Breast epithelium (tissue), 4 donors: ENCODE data around the gene GCLM. TPM values are rescaled to one million over a fixed set of nuclear protein-coding genes. Genes with fewer than 3 reads are reported as not detected.
"Not testable (repeated sequence)": the region's sequence is repeated elsewhere in the genome, so short reads cannot be mapped to it uniquely, and the experiment has no call there.

Experiments used
- DNase-seq, 2 donors: peaks; one replicate each; pipeline ENCODE4 v3.0.0-alpha.2; 2019; ENCODE audit warnings: low spot score in 2 of 2
- H3K27ac ChIP-seq, 2 donors: fragments of 200-600 bp; sonication (generic) in 1 of 2; one replicate each; pipeline ENCODE4 v1.5.1; 2016 to 2019; ENCODE audit warnings: mild to moderate bottlenecking in 1 of 2
- H3K27me3 ChIP-seq, 2 donors: fragments of 200-600 bp; sonication (generic) in 1 of 2; one replicate each; pipeline versions ENCODE4 v1.5.1 to v1.6.0; 2017 to 2019; ENCODE audit warnings: control low read depth in 1 of 2, mild to moderate bottlenecking in 1 of 2
- H3K36me3 ChIP-seq: fragments of 200-600 bp; one replicate; pipeline ENCODE4 v1.5.1; 2019
- H3K4me1 ChIP-seq, 2 donors: fragments of 200-600 bp; sonication (generic); one replicate each; pipeline ENCODE4 v1.5.1; 2016 to 2019; ENCODE audit warnings: control low read depth in 1 of 2
- H3K4me3 ChIP-seq, 3 donors: fragments of 200-600 bp; sonication (generic); 1 replicate in 2 of 3; 2 replicates in 1 of 3; pipeline ENCODE4 v1.5.1; 2016 to 2019; ENCODE audit warnings: mild to moderate bottlenecking in 3 of 3, moderate library complexity in 2 of 3
- H3K9me3 ChIP-seq, 2 donors: fragments of 200-600 bp; sonication (generic) in 1 of 2; one replicate each; pipeline ENCODE4 v1.5.1; 2016 to 2019; ENCODE audit warnings: control low read depth in 1 of 2
- POLR2A ChIP-seq: fragments of 450-650 bp; IDR thresholded peaks from one replicate; pipeline ENCODE4 v1.6.1; 2016; ENCODE audit warnings: antibody characterized with exemption, mild to moderate bottlenecking, moderate library complexity
- POLR2AphosphoS5 ChIP-seq, 3 donors: sonication (generic); formaldehyde crosslinking; IDR thresholded peaks; one replicate each; pipeline ENCODE4 v1.6.1; 2017; ENCODE audit warnings: antibody characterized with exemption in 3 of 3
- intact Hi-C: fragments of 100-400 bp; cut with DNase I; formaldehyde crosslinking; loops from one replicate; pipeline ENCODE4 v1.15.1; 2023; ENCODE audit warnings: low total_unique reads
- total RNA-seq, 3 donors: library from RNA; depleted of rRNA; stranded (reverse); fragments of >200 nt; gene quantifications; one replicate each; pipeline ENCODE4 v1.1.0, GENCODE V29; 2016
- TF ChIP-seq, protein P1 (sequence below), 3 donors: fragments of 450-650 bp; IDR thresholded peaks; one replicate each; pipeline ENCODE4 v1.5.1; 2016 to 2017; ENCODE audit warnings: antibody characterized with exemption in 3 of 3, mild to moderate bottlenecking in 3 of 3, moderate library complexity in 3 of 3

GCLM gene
- total RNA-seq, 3 donors from 2014 or later = 10.1 to 23.7 (median 13.8) TPM

DNA sequence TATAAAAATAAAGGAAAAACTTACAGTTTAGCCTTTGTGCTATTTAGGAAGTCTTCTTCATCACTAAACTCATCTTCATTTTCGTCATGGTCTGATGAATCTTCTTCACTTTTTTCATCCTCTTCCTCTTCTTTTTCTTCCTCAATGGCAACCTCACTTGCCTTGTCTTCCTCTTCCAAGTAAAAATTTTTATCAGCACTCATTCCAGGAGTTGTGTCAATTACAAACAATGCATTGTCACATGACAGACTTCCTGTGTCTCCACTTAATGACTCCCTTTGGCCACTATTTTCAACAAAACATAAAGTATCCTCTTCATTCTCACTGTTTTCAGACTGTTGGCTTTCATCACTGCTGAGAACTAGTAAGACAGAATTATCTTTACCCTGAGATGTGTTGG, 33.0 kb downstream of the GCLM start:
- Histone ChIP-seq H3K36me3 (peaks cover 10% of the 10 kb centered on the region), H3K27ac (no peak overlapping the region), H3K4me1 (peaks cover 0 to 3% of the 10 kb centered on the region in 2 donors), H3K27me3 (no peaks in the 10 kb centered on the region), H3K4me3 (no peak overlapping the region), H3K9me3 (no peaks in the 10 kb centered on the region)
- TF ChIP-seq POLR2AphosphoS5 (IDR thresholded peaks at IDR 0.05) (no peak), POLR2A (no peak)
- TF ChIP-seq, protein P1, sequence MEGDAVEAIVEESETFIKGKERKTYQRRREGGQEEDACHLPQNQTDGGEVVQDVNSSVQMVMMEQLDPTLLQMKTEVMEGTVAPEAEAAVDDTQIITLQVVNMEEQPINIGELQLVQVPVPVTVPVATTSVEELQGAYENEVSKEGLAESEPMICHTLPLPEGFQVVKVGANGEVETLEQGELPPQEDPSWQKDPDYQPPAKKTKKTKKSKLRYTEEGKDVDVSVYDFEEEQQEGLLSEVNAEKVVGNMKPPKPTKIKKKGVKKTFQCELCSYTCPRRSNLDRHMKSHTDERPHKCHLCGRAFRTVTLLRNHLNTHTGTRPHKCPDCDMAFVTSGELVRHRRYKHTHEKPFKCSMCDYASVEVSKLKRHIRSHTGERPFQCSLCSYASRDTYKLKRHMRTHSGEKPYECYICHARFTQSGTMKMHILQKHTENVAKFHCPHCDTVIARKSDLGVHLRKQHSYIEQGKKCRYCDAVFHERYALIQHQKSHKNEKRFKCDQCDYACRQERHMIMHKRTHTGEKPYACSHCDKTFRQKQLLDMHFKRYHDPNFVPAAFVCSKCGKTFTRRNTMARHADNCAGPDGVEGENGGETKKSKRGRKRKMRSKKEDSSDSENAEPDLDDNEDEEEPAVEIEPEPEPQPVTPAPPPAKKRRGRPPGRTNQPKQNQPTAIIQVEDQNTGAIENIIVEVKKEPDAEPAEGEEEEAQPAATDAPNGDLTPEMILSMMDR (IDR thresholded peaks at IDR 0.05) = no peak
- intact Hi-C loops = no loop called here
- DNase-seq = no peak

DNA sequence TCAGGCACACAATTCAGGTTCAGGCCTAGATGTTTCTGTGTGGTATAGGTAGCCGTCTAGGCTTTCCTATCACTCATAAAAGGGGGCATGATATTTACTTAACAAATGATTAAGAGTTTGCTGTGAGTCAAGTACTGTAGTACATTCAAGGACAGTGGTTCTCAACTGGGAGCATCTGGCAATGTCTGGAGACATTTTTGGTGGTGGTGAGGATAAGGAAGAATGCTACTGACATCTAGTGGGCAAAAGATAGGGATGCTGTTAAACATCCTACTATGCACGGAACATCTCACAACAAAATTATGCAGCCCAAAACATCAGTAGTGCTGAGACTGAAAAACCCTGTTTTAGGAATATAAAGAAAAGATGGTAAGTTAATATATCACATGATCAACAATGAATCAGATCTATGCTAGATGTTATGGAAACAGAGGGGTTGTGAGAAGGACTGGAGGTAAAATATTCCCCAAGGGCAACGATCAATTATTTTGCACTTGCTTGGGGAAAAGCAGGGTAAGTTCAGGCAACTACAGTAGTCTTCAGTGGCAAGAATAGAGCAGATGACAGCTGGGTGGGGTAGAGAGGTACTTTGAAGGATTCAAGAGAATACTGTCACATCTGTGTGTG, 35.1 kb downstream of the GCLM start:
- Histone ChIP-seq H3K4me1 (peaks cover 0 to 3% of the 10 kb centered on the region in 2 donors), H3K36me3 (peaks cover 10% of the 10 kb centered on the region), H3K27ac (no peak overlapping the region), H3K27me3 (no peaks in the 10 kb centered on the region), H3K4me3 (no peak overlapping the region), H3K9me3 (no peaks in the 10 kb centered on the region)
- intact Hi-C loops = no loop called here
- TF ChIP-seq, protein P1 (IDR thresholded peaks at IDR 0.05) = peak in 2 of 3 donors; percentile 21 to 37
- TF ChIP-seq POLR2A (no peak), POLR2AphosphoS5 (IDR thresholded peaks at IDR 0.05) (no peak)
- no peak for DNase-seq

DNA sequence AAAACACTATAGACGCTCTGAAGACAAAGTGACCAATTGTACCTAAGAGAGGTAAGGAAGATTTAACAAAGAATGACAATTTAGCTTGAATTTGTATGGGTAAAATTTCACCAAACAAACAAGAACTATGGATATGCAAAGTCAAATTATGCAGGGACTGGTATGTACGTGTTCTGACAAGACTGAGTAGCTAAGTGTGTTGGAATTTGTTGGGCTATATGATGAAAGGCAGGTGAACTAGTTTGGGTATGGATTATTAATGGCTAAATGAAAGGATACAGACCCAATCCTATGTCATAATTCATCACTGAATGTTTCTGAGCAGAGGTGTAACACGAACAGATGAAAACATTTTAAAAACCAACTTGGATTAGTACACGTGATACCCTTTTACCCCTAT, 37.9 kb downstream of the GCLM start:
- TF ChIP-seq POLR2A = no peak
- TF ChIP-seq, protein P1 (IDR thresholded peaks at IDR 0.05) = no peak
- no peak for TF ChIP-seq POLR2AphosphoS5 (IDR thresholded peaks at IDR 0.05)
- no peak overlapping the region for H3K4me3 ChIP-seq
- no peak for DNase-seq
- no peaks in the 10 kb centered on the region for H3K4me1 ChIP-seq
- no peak overlapping the region for H3K27ac ChIP-seq
- no peaks in the 10 kb centered on the region for H3K27me3 ChIP-seq
- H3K9me3 ChIP-seq = no peaks in the 10 kb centered on the region
- intact Hi-C loops = no loop called here
- H3K36me3 ChIP-seq = peaks cover 10% of the 10 kb centered on the region

DNA sequence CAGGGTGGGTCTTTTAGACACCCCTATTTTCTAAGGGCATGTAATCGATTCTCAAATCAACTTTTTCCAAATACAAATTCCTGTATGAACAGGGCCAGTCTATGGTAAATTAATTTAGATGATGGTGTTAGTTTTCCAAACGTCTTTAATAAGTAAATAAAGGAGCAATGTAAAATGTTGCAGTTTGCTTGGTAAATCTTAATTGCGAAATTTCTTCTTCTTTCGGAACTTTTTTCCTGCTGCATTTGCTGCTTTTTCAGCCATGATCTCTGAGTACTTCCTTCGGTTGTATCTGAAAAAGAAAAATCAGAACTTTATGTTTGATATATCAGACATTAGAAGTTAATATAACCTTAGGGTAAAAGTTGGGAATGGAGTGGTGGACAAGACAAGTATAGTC, 39.6 kb downstream of the GCLM start:
- no peaks in the 10 kb centered on the region for H3K9me3 ChIP-seq
- intact Hi-C loops = no loop called here
- no peak for DNase-seq
- no peaks in the 10 kb centered on the region for H3K4me1 ChIP-seq
- H3K27me3 ChIP-seq = no peaks in the 10 kb centered on the region
- TF ChIP-seq POLR2AphosphoS5 (IDR thresholded peaks at IDR 0.05) = no peak
- H3K27ac ChIP-seq = no peak overlapping the region
- peaks cover 10% of the 10 kb centered on the region for H3K36me3 ChIP-seq
- H3K4me3 ChIP-seq = no peak overlapping the region

DNA sequence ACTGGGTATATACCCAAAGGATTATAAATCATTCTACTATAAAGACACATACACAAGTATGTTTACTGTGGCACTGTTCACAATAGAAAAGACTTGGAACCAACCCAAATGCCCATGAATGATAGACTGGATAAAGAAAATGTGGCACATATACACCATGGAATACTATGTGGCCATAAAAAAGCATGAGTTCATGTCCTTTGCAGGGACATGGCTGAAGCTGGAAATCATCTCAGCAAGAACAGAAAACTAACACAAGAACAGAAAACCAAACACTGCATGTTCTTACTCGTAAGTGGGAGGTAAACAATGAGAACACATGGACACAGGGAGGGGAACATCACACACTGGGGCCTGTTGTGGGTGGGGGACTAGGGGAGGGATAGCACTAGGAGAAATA, 40.7 kb downstream of the GCLM start:
- not testable (repeated sequence) for H3K4me1 ChIP-seq, H3K36me3 ChIP-seq

DNA sequence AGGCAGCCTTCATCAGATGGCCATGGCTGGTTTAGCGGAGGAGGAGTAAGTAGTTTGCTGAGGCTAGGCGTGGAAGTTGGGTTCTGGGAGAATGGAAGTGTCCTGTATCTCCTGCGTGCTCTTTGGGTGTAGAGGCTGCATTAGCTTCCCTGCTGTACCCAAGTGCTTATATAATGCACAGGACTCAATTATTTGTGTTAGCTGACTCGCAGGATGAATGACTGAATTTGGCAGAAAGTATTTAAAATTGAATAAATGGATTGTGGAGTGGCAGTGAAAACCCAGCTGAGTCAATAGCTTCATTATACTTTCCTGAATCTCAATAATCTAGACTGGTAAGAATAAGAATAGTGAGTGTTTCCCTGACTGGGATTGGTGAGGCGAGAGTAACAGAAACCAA, 44.0 kb downstream of the GCLM start:
- Histone ChIP-seq H3K27me3 (no peaks in the 10 kb centered on the region), H3K27ac (no peak overlapping the region)
- intact Hi-C loops = no loop called here

More for the DNA sequence above, 40.7 kb downstream of the GCLM start:
- DNase-seq, H3K9me3 ChIP-seq, H3K27ac ChIP-seq, H3K27me3 ChIP-seq, intact Hi-C loops, H3K4me3 ChIP-seq: not testable (repeated sequence)

DNA sequence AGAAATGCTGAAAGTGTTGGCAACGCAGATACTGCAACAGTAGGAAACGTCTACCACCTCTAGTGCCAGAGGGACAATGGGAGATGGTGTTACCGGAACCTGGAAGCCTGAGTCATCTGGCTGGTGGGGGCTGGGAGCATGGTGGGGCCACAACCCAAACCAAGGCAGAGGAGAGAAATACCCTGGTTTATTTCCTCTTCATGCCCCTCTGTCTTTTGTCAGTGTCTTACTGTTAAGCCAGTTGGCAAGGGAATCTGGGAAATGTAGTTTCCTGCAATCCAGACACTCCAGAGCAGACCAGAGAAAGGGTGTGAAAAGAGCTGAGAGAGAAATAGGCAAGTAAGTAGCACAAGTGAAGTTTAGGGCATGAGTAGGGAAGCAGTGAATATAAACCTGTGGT, 45.1 kb downstream of the GCLM start:
- H3K36me3 ChIP-seq = no peaks in the 10 kb centered on the region
- H3K4me3 ChIP-seq = no peak overlapping the region
- intact Hi-C loops = no loop called here
- DNase-seq = no peak
- H3K27ac ChIP-seq = no peak overlapping the region
- H3K27me3 ChIP-seq = no peaks in the 10 kb centered on the region
- no peaks in the 10 kb centered on the region for H3K9me3 ChIP-seq
- TF ChIP-seq POLR2A = no peak
- TF ChIP-seq, protein P1 (IDR thresholded peaks at IDR 0.05) = no peak
- no peak for TF ChIP-seq POLR2AphosphoS5 (IDR thresholded peaks at IDR 0.05)
- no peaks in the 10 kb centered on the region for H3K4me1 ChIP-seq

More for the DNA sequence above, 44.0 kb downstream of the GCLM start:
- TF ChIP-seq POLR2AphosphoS5 (IDR thresholded peaks at IDR 0.05) = no peak
- DNase-seq = no peak
- H3K36me3 ChIP-seq = no peaks in the 10 kb centered on the region
- no peak overlapping the region for H3K4me3 ChIP-seq
- H3K4me1 ChIP-seq = no peaks in the 10 kb centered on the region
- H3K9me3 ChIP-seq = no peaks in the 10 kb centered on the region

DNA sequence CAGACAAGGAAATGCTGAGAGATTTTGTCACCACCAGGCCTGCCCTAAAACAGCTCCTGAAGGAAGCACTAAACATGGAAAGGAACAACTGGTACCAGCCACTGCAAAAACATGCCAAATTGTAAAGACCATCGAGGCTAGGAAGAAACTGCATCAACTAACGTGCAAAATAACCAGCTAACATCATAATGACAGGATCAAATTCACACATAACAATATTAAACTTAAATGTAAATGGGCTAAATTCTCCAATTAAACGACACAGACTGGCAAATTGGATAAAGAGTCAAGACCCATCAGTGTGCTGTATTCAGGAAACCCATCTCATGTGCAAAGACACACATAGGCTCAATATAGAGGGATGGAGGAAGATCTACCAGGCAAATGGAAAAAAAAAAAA, 51.6 kb downstream of the GCLM start:
- H3K36me3 ChIP-seq, H3K9me3 ChIP-seq, H3K4me1 ChIP-seq, H3K27ac ChIP-seq, intact Hi-C loops, H3K4me3 ChIP-seq, H3K27me3 ChIP-seq, DNase-seq: not testable (repeated sequence)

DNA sequence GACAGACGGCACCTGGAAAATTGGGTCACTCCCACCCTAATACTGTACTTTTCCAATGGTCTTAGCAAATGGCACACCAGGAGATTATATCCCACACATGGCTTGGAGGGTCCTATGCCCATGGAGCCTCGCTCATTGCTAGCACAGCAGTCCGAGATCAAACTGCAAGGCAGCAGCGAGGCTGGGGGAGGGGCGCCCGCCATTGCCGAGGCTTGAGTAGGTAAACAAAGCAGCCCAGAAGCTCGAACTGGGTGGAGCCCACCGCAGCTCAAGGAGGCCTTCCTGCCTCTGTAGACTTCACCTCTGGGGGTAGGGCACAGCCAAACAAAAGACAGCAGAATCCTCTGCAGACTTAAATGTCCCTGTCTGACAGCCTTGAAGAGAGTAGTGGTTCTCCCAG, 53.2 kb downstream of the GCLM start:
- intact Hi-C loops, H3K36me3 ChIP-seq, H3K4me3 ChIP-seq, H3K27me3 ChIP-seq, DNase-seq, H3K9me3 ChIP-seq, H3K27ac ChIP-seq, H3K4me1 ChIP-seq: not testable (repeated sequence)
